H1 (cell line): Measurements from ENCODE around the gene CNKSR2. TPM values are rescaled to one million over a fixed set of nuclear protein-coding genes. Genes with fewer than 3 reads are reported as not detected.
A peak's percentile ranks its signal among the peaks of the same experiment; 100 is the strongest.

Experiments
- CTCF ChIA-PET: fragments of 300-600 bp; sonication (Branson Sonifier 250); formaldehyde crosslinking; loops from one replicate; lab custom pipeline; 2021; ENCODE audit not compliant: partially characterized antibody; lab: Charles Lee
- POLR2A ChIA-PET: fragments of 300-600 bp; sonication (Branson Sonifier 250); formaldehyde crosslinking; loops from one replicate; lab custom pipeline; 2021; ENCODE audit warnings: inconsistent platforms; ENCODE audit not compliant: partially characterized antibody; lab: Charles Lee
- DNase-seq, 2 experiments: peaks; one replicate each; pipeline versions ENCODE4 v3.0.0 to v3.0.0-alpha.2; 2010 to 2022; ENCODE audit warnings: low spot score in 2 of 2, low read depth in 1 of 2, mixed read lengths in 1 of 2
- FAIRE-seq: peaks from 2 replicates; lab custom pipeline; 2011; peaks lifted over from hg19 to GRCh38; lab: Jason Lieb, UNC
- H2AFZ ChIP-seq: 2 replicates; pipeline ENCODE4 v1.8.1; 2012; ENCODE audit warnings: low read length, inconsistent platforms
- H2AK5ac ChIP-seq: 2 replicates; pipeline ENCODE4 v1.6.1; 2013; ENCODE audit warnings: low read depth, low read length
- H2BK120ac ChIP-seq: replicated peaks from 2 replicates; pipeline ENCODE3; 2013; ENCODE audit warnings: low read depth, low read length, inconsistent platforms
- H2BK12ac ChIP-seq: 2 replicates; pipeline ENCODE4 v1.6.1; 2013; ENCODE audit warnings: low read depth, low read length
- H2BK15ac ChIP-seq: 2 replicates; pipeline ENCODE4 v1.6.1; 2013; ENCODE audit warnings: low read length
- H2BK20ac ChIP-seq: 2 replicates; pipeline ENCODE4 v1.6.1; 2013; ENCODE audit warnings: low read length
- H2BK5ac ChIP-seq: 2 replicates; pipeline ENCODE4 v1.6.1; 2013; ENCODE audit warnings: low read depth, low read length
- H3K14ac ChIP-seq: 2 replicates; pipeline ENCODE4 v1.6.1; 2013; ENCODE audit warnings: inconsistent platforms; ENCODE audit not compliant: insufficient read length
- H3K18ac ChIP-seq: 2 replicates; pipeline ENCODE4 v1.6.1; 2013; ENCODE audit warnings: low read length; ENCODE audit errors: extremely low read depth
- H3K23ac ChIP-seq: 2 replicates; pipeline ENCODE4 v1.6.1; 2013; ENCODE audit warnings: inconsistent platforms; ENCODE audit not compliant: insufficient read length
- H3K23me2 ChIP-seq: 2 replicates; pipeline ENCODE4 v1.6.1; 2013; ENCODE audit warnings: low read depth, low read length
- H3K27ac ChIP-seq: 2 replicates; pipeline ENCODE4 v1.6.1; 2011; ENCODE audit warnings: low read depth, low read length, inconsistent platforms
- H3K27me3 ChIP-seq, 4 experiments: replicated peaks in 1 of 4; 1 replicate in 1 of 4; 2 replicates in 3 of 4; pipeline versions ENCODE4 v1.6.1 to v1.8.1; 2011 to 2013; ENCODE audit warnings: low read length in 3 of 4, mild to moderate bottlenecking in 3 of 4, inconsistent platforms in 2 of 4, mixed read lengths in 2 of 4, moderate library complexity in 1 of 4; ENCODE audit not compliant: control insufficient read depth in 3 of 4, insufficient read depth in 3 of 4; ENCODE audit errors: extremely low read depth in 1 of 4
- H3K36me3 ChIP-seq, 4 experiments: 2 replicates each; pipeline versions ENCODE4 v1.6.1 to v1.8.1; 2011 to 2013; ENCODE audit warnings: mild to moderate bottlenecking in 4 of 4, low read length in 3 of 4, moderate library complexity in 2 of 4, control low read depth in 1 of 4, inconsistent platforms in 1 of 4; ENCODE audit not compliant: insufficient read depth in 4 of 4, control insufficient read depth in 2 of 4
- H3K4ac ChIP-seq: replicated peaks from 2 replicates; pipeline ENCODE3; 2013; ENCODE audit warnings: low read length, low read depth, mixed read lengths, inconsistent platforms; ENCODE audit not compliant: insufficient read length
- H3K4me1 ChIP-seq, 4 experiments: replicated peaks in 1 of 4; 1 replicate in 1 of 4; 2 replicates in 3 of 4; pipeline versions ENCODE4 v1.6.1 to v1.8.1; 2011 to 2013; ENCODE audit warnings: low read length in 3 of 4, inconsistent platforms in 2 of 4, mixed read lengths in 1 of 4; ENCODE audit not compliant: insufficient read depth in 4 of 4, control insufficient read depth in 3 of 4
- H3K4me2 ChIP-seq, 2 experiments: 2 replicates each; pipeline versions ENCODE4 v1.6.1 to v1.8.1; 2011 to 2013; ENCODE audit warnings: low read depth in 2 of 2, low read length in 2 of 2, control low read depth in 1 of 2, inconsistent platforms in 1 of 2, mild to moderate bottlenecking in 1 of 2; ENCODE audit not compliant: insufficient read depth in 1 of 2
- H3K4me3 ChIP-seq, 4 experiments: fragments of 200-600, 300-600 bp in 1 of 4; sonication (generic), shearing (Covaris generic), sonication (Bioruptor Twin) in 1 of 4; 2 replicates each; pipeline versions ENCODE4 v1.5.1 to v1.8.1; 2011 to 2016; ENCODE audit warnings: low read length in 4 of 4, low read depth in 3 of 4, control low read depth in 2 of 4, inconsistent platforms in 2 of 4, mild to moderate bottlenecking in 2 of 4, mixed read lengths in 1 of 4, moderate library complexity in 1 of 4; ENCODE audit not compliant: insufficient read depth in 2 of 4; ENCODE audit errors: extremely low read depth in 1 of 4
- H3K56ac ChIP-seq: replicated peaks from 2 replicates; pipeline ENCODE3; 2013; ENCODE audit warnings: low read depth, mild to moderate bottlenecking, mixed read lengths, low read length, inconsistent platforms; ENCODE audit not compliant: insufficient read length
- H3K79me1 ChIP-seq: 2 replicates; pipeline ENCODE4 v1.6.1; 2013; ENCODE audit warnings: low read depth, low read length, control low read depth
- H3K79me2 ChIP-seq, 2 experiments: 2 replicates each; pipeline versions ENCODE4 v1.6.1 to v1.8.1; 2012 to 2013; ENCODE audit warnings: low read length in 2 of 2, mild to moderate bottlenecking in 2 of 2, inconsistent platforms in 1 of 2; ENCODE audit not compliant: insufficient read depth in 2 of 2, control insufficient read depth in 1 of 2
- H3K9ac ChIP-seq, 4 experiments: replicated peaks in 1 of 4; 1 replicate in 1 of 4; 2 replicates in 3 of 4; pipeline versions ENCODE4 v1.6.1 to v1.8.1; 2011 to 2013; ENCODE audit warnings: low read depth in 3 of 4, low read length in 3 of 4, control low read depth in 2 of 4, mild to moderate bottlenecking in 2 of 4, moderate library complexity in 2 of 4, inconsistent platforms in 1 of 4; ENCODE audit errors: extremely low read depth in 1 of 4
- H3K9me3 ChIP-seq, 2 experiments: 2 replicates each; pipeline versions ENCODE4 v1.6.1 to v1.8.1; 2012 to 2013; ENCODE audit warnings: mild to moderate bottlenecking in 2 of 2, moderate library complexity in 2 of 2, control low read depth in 1 of 2, inconsistent platforms in 1 of 2, low read depth in 1 of 2, low read length in 1 of 2, mixed read lengths in 1 of 2; ENCODE audit not compliant: insufficient read depth in 2 of 2
- H4K20me1 ChIP-seq, 2 experiments: replicated peaks in 1 of 2; 2 replicates each; pipeline versions ENCODE3 to v1.8.1; 2011 to 2013; ENCODE audit warnings: inconsistent platforms in 2 of 2, low read length in 2 of 2, mild to moderate bottlenecking in 1 of 2; ENCODE audit not compliant: insufficient read depth in 2 of 2, control insufficient read depth in 1 of 2
- H4K5ac ChIP-seq: 2 replicates; pipeline ENCODE4 v1.6.1; 2013; ENCODE audit warnings: low read length, low read depth, mixed read lengths, inconsistent platforms; ENCODE audit not compliant: insufficient read length
- H4K8ac ChIP-seq: 2 replicates; pipeline ENCODE4 v1.8.0; 2013; ENCODE audit warnings: mild to moderate bottlenecking, moderate library complexity, low read length, inconsistent platforms; ENCODE audit not compliant: insufficient read depth; ENCODE audit errors: extremely low read depth
- H4K91ac ChIP-seq: replicated peaks from 2 replicates; pipeline ENCODE3; 2013; ENCODE audit warnings: low read length, mixed read lengths, inconsistent platforms; ENCODE audit not compliant: insufficient read length
- BCL11A ChIP-seq, 2 experiments: IDR thresholded peaks; one replicate each; pipeline ENCODE4 v1.6.1; 2011; ENCODE audit warnings: low read depth in 2 of 2, low read length in 2 of 2, mild to moderate bottlenecking in 2 of 2
- JUN ChIP-seq: IDR thresholded peaks from 2 replicates; pipeline ENCODE4 v1.6.1; 2011; ENCODE audit warnings: low read depth, mild to moderate bottlenecking, improper control_type of control experiment, low read length
- RAD21 ChIP-seq, 2 experiments: IDR thresholded peaks in 1 of 2; conservative IDR thresholded peaks in 1 of 2; 2 replicates each; pipeline ENCODE4 v1.6.1; 2011; ENCODE audit warnings: low read depth in 2 of 2, low read length in 2 of 2, improper control_type of control experiment in 1 of 2, inconsistent platforms in 1 of 2, mild to moderate bottlenecking in 1 of 2, moderate library complexity in 1 of 2
- SIN3A ChIP-seq, 2 experiments: IDR thresholded peaks in 1 of 2; conservative IDR thresholded peaks in 1 of 2; 2 replicates each; pipeline ENCODE4 v1.6.1; 2011 to 2012; ENCODE audit warnings: low read length in 2 of 2, improper control_type of control experiment in 1 of 2, low read depth in 1 of 2, mild to moderate bottlenecking in 1 of 2
- WGBS, 2 experiments: shearing (Covaris generic) in 1 of 2; methylation state at CpG; one replicate each; pipeline versions ENCODE4 v1.1.6 to v1.1.7; 2013 to 2015; ENCODE audit warnings: low lambda C conversion rate in 2 of 2, mixed read lengths in 2 of 2, inconsistent platforms in 1 of 2, low coverage in 1 of 2, missing lambda C conversion rate in 1 of 2; ENCODE audit not compliant: insufficient replicate concordance in 2 of 2, insufficient coverage in 1 of 2, insufficient read length in 1 of 2; ENCODE audit errors: extremely low coverage in 1 of 2, missing lambda C conversion rate in 1 of 2; 5-methylcytosine and 5-hydroxymethylcytosine counted together
- polyA plus RNA-seq, 7 experiments: library from polyadenylated mRNA; depleted of rRNA in 3 of 7; stranded (reverse) in 5 of 7; unstranded in 2 of 7; fragments of >200 nt in 5 of 7; fragments of 200-250 nt in 2 of 7; gene quantifications; 1 replicate in 5 of 7; 2 replicates in 1 of 7; 4 replicates in 1 of 7; pipeline versions ENCODE4 v1.2.1 to v1.2.3, GENCODE V29; 2011 to 2013; ENCODE audit warnings: missing spikeins in 2 of 7, mixed read lengths in 2 of 7
- total RNA-seq: library from RNA; stranded (reverse); fragmentation: NEBNext Ultra II Directional; extraction: Animal tissue kit (Norgen Biotek cat#: 25700); gene quantifications from 2 replicates; pipeline ENCODE4 v1.2.1, GENCODE V29; 2021
- TF ChIP-seq, protein P1 (sequence below): IDR thresholded peaks from 2 replicates; pipeline ENCODE4 v1.6.1; 2012; ENCODE audit warnings: inconsistent platforms

Gene CNKSR2
- total and polyA plus RNA-seq, 2 of the 8 experiments (the other 6 are each of a cell fraction or from before 2014, with no cell fraction given): 5.5 to 16.3 TPM

DNA sequence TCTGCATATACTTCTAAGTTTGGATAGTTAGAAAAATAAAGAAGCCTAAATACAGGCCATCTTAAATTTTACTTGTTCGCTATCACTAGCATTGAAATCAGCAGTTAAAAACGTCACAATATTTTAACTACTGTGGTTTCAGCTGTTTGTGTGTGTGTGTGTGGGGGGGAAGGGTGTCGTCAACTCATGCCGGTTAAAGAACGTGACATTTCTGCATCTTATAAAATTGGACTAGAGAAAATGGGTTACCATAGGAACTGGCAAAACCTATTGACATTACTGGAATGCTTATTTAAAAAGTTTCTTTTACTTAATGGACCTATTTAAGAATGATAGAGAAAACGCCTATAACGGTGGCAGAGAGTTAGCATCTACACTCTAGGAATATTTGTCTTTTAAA, 1.2 kb upstream of the CNKSR2 start:
- FAIRE-seq: no peak
- H4K8ac ChIP-seq: no peak overlapping the region
- H2BK5ac ChIP-seq: no peak overlapping the region
- peaks cover 0 to 26% of the 10 kb centered on the region in 2 experiments; a peak in 2 of 4 replicates for H3K79me2 ChIP-seq
- 77% methylated on average over 7 of the region's 7 CpGs; no CpG with 5 or more reads in 1 of the 2 experiments for WGBS, 2 experiments
- no peak overlapping the region for H2BK12ac ChIP-seq
- H3K9me3 ChIP-seq: no peaks in the 10 kb centered on the region
- no peak overlapping the region for H2BK15ac ChIP-seq
- H3K23ac ChIP-seq: no peak overlapping the region
- no peak overlapping the region for H2AFZ ChIP-seq
- H2BK120ac ChIP-seq: no peak overlapping the region
- peaks cover 9% of the 10 kb centered on the region; the same call in 1 of the 2 replicates for H3K23me2 ChIP-seq
- peak overlapping the region; percentile 86 to 99; a peak in 2 of 4 replicates for H3K4me2 ChIP-seq
- POLR2A ChIA-PET: no interaction called here
- H3K18ac ChIP-seq: no peak overlapping the region
- no peak overlapping the region for H3K4ac ChIP-seq
- no peak overlapping the region for H4K91ac ChIP-seq
- H2BK20ac ChIP-seq: no peak overlapping the region
- H3K4me1 ChIP-seq: peaks cover 0 to 7% (median 0%) of the 10 kb centered on the region in 4 experiments; a peak in 1 of 7 replicates
- H3K27me3 ChIP-seq: no peaks in the 10 kb centered on the region; a peak in 1 of 7 replicates
- H4K20me1 ChIP-seq: no peaks in the 10 kb centered on the region
- no peak for DNase-seq
- H3K9ac ChIP-seq: no peak overlapping the region
- TF ChIP-seq JUN: no peak
- TF ChIP-seq, protein P1, sequence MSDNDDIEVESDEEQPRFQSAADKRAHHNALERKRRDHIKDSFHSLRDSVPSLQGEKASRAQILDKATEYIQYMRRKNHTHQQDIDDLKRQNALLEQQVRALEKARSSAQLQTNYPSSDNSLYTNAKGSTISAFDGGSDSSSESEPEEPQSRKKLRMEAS: no peak
- TF ChIP-seq SIN3A (conservative IDR thresholded peaks at IDR 0.05 in 1 of 2, IDR thresholded peaks at IDR 0.05 in 1 of 2; ENCODE audit: low read depth in 1 of 2, low read length in 2 of 2): no peak
- TF ChIP-seq BCL11A (IDR thresholded peaks at IDR 0.05; ENCODE audit: low read depth in 2 of 2, low read length in 2 of 2): no peak
- TF ChIP-seq RAD21 (IDR thresholded peaks at IDR 0.05 in 1 of 2, conservative IDR thresholded peaks at IDR 0.05 in 1 of 2; ENCODE audit: low read depth in 2 of 2, low read length in 2 of 2): no peak
- no peak overlapping the region for H2AK5ac ChIP-seq
- peak overlapping the region in 2 of 4 experiments; percentile 63 to 78; a peak in 2 of 8 replicates for H3K4me3 ChIP-seq
- H3K79me1 ChIP-seq: no peaks in the 10 kb centered on the region
- CTCF ChIA-PET: no interaction called here
- H3K56ac ChIP-seq: no peak overlapping the region
- no peak overlapping the region for H4K5ac ChIP-seq
- H3K14ac ChIP-seq: no peak overlapping the region
- H3K27ac ChIP-seq: no peak overlapping the region
- H3K36me3 ChIP-seq: no peaks in the 10 kb centered on the region
